GM12874 (cell line): Measurements from ENCODE around the gene ATF6.

Experiments used
- CTCF ChIP-seq: IDR thresholded peaks from 2 replicates; pipeline ENCODE4 v1.5.1; 2011; ENCODE audit warnings: low read depth, mild to moderate bottlenecking, control low read depth, low read length, moderate library complexity; ENCODE audit not compliant: insufficient read depth

Gene ATF6

DNA sequence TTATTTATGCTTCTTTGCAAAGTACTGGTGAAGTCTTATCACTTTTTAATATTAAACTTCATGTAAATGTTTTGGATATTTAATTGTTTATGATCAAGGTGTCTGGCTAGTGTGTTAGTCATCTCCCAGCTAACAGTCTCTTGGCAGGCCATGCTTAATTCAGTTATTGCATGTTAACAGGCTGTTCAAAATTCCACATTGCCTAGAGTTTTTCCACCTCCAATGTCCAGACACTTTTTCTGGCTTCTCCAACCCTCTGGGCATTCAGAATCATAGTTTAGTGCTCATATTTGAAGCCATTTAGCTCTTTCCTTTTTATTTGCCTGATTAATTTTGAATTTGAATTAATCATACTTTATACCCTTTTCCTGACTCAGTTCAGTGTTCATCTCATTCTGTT is 188.3 kb downstream of the ATF6 start:
- TF ChIP-seq CTCF: no peak

- TF ChIP-seq CTCF: no peak
These were observed 189.5 kb downstream of the ATF6 start for GRCh38 chr1:161955606-161956005.

- no peak for TF ChIP-seq CTCF
These were observed 190.0 kb downstream of the ATF6 start for GRCh38 chr1:161956097-161956496.

DNA sequence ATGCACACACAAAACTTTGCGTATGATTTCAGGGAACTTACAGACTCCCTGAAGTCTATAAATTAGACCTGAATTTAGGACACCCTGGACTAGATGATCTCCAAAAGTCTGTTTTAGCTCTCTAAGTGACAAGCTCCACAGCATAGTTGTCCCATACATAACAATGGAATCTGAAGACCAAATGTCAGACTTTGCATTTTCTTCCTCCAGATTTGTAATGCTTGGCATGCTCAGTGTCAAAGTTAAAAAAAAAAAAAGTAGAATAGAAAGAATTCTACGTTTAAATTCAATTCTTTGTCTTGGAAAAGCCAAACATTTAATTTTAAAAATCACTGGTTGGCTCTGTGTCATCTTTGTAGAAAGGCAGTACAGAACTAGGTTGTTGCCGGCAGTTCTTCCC is 190.8 kb downstream of the ATF6 start:
- TF ChIP-seq CTCF: no peak

- no peak for TF ChIP-seq CTCF
These were observed 192.3 kb downstream of the ATF6 start for GRCh38 chr1:161958425-161958824.

GRCh38 chr1:161962091-161962887 is 196.2 kb downstream of the ATF6 start:
- no peak for TF ChIP-seq CTCF

DNA sequence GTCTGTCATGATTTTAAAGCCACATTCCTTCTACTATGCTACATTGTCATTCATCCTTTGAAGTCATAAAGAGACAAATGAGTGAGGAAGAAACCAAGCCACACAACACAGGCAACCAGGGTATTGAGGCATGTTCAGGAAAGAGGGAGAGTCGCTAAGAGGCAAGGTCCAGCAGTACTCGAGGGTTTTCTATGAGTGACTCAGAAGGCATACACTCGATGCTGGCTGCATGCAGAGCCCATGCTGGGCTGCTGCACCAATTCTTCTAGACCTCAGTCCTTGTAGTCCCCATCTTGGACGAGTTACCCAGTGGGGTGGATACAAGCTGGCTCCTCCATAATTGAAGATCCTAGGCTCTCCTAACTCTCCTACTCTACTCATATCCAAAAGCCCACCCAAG is 199.9 kb downstream of the ATF6 start:
- TF ChIP-seq CTCF: no peak
